Type B pancreatic cell (in vitro differentiated cells): ENCODE data around the gene PYM1. TPM values are rescaled to one million over a fixed set of nuclear protein-coding genes. Genes with fewer than 3 reads are reported as not detected.

Experiments
- DNase-seq: peaks from one replicate; pipeline ENCODE4 v3.0.0; 2021; ENCODE audit warnings: mixed read lengths; ENCODE audit not compliant: unreplicated experiment; ENCODE audit errors: extremely low spot score
- H3K27ac Mint-ChIP-seq: 2 replicates; pipeline ENCODE4 v1.8.0; 2021; ENCODE audit warnings: mild to moderate bottlenecking, mixed read lengths
- H3K27me3 Mint-ChIP-seq: 2 replicates; pipeline ENCODE4 v1.8.0; 2021; ENCODE audit warnings: mixed read lengths
- H3K36me3 Mint-ChIP-seq: 2 replicates; pipeline ENCODE4 v1.8.0; 2021; ENCODE audit warnings: mixed read lengths
- H3K4me1 Mint-ChIP-seq: one replicate; pipeline ENCODE4 v1.8.0; 2021; ENCODE audit warnings: mixed read lengths; ENCODE audit not compliant: unreplicated experiment
- H3K4me3 Mint-ChIP-seq: 2 replicates; pipeline ENCODE4 v1.8.0; 2021; ENCODE audit warnings: mild to moderate bottlenecking, mixed read lengths
- H3K9me3 Mint-ChIP-seq: 2 replicates; pipeline ENCODE4 v1.8.0; 2021; ENCODE audit warnings: mixed read lengths
- total RNA-seq: library from RNA; stranded (reverse); gene quantifications from 2 replicates; pipeline ENCODE4 v1.2.1, GENCODE V29; 2021; ENCODE audit warnings: low replicate concordance
- TF ChIP-seq, protein P1 (sequence below): fragments of 200-600 bp; sonication (generic); conservative IDR thresholded peaks from 2 replicates; pipeline ENCODE4 v1.5.0; 2021; ENCODE audit warnings: antibody characterized with exemption, mild to moderate bottlenecking

Gene PYM1
- total RNA-seq, 1 donor from 2014 or later: 28.0 TPM

DNA sequence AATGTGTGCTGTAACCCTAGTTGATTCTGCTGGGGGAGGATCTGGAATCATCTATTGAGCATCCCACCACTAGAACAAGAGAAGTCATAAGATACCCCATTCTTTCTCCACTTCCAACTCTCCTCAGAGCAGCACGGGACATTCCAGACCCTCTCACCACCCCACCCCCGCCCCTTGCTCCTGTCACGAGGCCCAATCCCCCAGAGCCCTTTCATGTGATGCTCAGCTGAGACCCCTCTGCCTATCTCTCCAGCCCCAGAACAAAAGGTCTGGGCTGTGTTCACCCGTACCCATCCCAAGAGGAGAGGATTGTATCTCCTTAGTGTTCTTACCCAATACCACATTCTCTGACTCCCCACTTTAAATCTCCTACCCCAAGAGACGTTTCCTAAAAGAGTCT, 37.5 kb upstream of the PYM1 start:
- Mint-ChIP-seq H3K4me3 (peak overlapping the region; percentile 96), H3K9me3 (no peaks in the 10 kb centered on the region), H3K36me3 (peaks cover 8% of the 10 kb centered on the region), H3K4me1 (peaks cover 23% of the 10 kb centered on the region), H3K27me3 (no peaks in the 10 kb centered on the region), H3K27ac (peak overlapping the region; percentile 94)
- DNase-seq: no peak
- TF ChIP-seq, protein P1, sequence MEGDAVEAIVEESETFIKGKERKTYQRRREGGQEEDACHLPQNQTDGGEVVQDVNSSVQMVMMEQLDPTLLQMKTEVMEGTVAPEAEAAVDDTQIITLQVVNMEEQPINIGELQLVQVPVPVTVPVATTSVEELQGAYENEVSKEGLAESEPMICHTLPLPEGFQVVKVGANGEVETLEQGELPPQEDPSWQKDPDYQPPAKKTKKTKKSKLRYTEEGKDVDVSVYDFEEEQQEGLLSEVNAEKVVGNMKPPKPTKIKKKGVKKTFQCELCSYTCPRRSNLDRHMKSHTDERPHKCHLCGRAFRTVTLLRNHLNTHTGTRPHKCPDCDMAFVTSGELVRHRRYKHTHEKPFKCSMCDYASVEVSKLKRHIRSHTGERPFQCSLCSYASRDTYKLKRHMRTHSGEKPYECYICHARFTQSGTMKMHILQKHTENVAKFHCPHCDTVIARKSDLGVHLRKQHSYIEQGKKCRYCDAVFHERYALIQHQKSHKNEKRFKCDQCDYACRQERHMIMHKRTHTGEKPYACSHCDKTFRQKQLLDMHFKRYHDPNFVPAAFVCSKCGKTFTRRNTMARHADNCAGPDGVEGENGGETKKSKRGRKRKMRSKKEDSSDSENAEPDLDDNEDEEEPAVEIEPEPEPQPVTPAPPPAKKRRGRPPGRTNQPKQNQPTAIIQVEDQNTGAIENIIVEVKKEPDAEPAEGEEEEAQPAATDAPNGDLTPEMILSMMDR: no peak

DNA sequence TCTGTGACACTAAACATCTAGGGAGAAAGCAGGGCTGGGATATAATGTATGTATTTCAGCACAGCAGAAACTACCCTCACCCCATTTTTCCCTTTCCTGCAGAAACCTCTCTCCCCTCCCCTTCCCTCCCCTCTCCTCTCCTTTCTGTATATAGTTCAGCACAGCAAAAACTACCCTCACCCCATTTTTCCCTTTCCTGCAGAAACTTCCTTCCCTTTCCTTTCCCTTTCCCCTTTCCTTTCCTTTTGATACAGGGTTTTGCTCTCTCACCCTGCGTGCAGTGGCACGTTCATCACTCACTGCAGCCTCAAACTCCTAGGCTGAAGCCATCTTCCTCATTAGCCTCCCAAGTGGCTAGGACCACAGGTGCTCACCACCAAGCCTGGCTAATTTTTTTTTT, 36.1 kb upstream of the PYM1 start:
- H3K9me3 Mint-ChIP-seq: no peaks in the 10 kb centered on the region
- DNase-seq: no peak
- TF ChIP-seq, protein P1: no peak
- peaks cover 8% of the 10 kb centered on the region for H3K36me3 Mint-ChIP-seq
- H3K27me3 Mint-ChIP-seq: no peaks in the 10 kb centered on the region
- H3K4me3 Mint-ChIP-seq: no peak overlapping the region
- H3K27ac Mint-ChIP-seq: no peak overlapping the region
- peaks cover 23% of the 10 kb centered on the region for H3K4me1 Mint-ChIP-seq

DNA sequence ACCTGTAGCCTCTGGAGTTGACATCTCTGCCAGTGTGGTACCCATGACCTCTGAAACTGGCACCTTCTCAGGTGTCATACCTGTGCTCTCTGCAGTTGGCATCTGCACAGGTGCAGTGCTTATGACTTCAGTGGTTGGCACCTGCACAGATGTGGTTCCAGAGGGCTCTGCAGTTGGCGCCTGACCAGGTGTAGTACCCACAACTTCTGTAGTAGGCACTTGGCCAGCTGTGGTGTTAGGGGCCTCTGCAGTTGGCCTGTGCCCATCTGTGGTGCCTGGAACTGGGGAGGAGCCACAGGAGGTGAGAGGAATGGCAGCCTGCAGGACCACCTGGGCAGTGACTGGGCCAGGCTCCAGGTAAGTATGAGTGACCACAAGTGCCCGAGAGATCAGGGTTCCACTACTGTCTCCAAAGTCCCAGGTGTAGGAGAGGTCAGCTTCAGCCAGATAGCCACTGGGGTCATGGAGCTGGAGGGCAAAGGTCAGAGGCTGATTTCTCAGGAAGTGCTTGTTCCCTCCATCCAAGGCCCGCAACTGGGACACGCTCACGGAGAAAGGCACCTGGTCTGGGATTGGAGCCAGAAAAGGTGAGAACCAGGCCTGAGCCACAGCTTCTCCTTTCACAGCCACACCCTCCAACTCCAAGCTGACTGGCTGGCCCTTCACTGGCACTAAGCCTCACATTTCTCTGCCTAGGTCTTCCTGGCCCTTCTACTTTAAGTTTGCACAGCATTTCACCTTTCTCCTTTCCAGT, 29.6 kb upstream of the PYM1 start:
- DNase-seq: no peak
- no peak overlapping the region for H3K27ac Mint-ChIP-seq
- H3K36me3 Mint-ChIP-seq: peaks cover 7% of the 10 kb centered on the region
- H3K4me3 Mint-ChIP-seq: no peak overlapping the region
- H3K27me3 Mint-ChIP-seq: no peaks in the 10 kb centered on the region
- H3K4me1 Mint-ChIP-seq: no peaks in the 10 kb centered on the region
- no peaks in the 10 kb centered on the region for H3K9me3 Mint-ChIP-seq
- TF ChIP-seq, protein P1: no peak

DNA sequence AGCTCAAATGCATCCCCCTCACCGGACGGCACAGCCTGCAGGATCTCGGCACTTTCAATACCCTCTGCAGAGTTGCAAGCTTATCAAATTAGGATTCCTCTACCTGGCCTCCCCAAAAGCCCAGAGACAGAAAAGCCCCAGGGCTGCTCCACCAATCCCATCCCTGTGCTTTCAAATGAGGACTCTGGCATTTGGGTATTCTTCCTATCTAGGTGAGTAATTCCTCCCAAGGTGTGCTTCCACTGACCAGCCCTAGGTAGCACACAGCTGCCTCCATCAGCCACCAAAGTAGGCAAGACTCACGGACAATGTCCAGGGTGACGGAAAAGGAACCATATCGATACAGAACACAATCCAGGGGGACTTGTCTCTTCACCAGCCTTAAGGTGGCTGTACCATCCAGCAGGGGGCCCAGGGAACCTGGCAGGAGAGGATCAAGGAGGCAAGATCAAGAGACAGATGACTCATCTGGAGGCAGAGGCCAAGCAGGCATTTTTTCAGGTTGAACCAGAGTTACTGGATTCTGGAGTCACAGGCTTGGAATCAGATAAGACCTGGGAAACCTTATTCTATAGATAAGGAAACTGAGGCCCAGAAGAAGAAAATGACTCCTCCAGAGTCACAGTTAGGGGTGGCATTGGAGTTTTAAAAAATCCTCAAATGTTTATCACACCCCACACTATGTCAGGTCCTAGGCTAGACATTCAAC, 28.3 kb upstream of the PYM1 start:
- Mint-ChIP-seq H3K9me3 (no peaks in the 10 kb centered on the region), H3K4me3 (peak overlapping the region; percentile 74), H3K4me1 (no peaks in the 10 kb centered on the region), H3K36me3 (peaks cover 9% of the 10 kb centered on the region), H3K27ac (peak overlapping the region; percentile 88), H3K27me3 (no peaks in the 10 kb centered on the region)
- TF ChIP-seq, protein P1: peak; percentile 51
- DNase-seq: no peak

DNA sequence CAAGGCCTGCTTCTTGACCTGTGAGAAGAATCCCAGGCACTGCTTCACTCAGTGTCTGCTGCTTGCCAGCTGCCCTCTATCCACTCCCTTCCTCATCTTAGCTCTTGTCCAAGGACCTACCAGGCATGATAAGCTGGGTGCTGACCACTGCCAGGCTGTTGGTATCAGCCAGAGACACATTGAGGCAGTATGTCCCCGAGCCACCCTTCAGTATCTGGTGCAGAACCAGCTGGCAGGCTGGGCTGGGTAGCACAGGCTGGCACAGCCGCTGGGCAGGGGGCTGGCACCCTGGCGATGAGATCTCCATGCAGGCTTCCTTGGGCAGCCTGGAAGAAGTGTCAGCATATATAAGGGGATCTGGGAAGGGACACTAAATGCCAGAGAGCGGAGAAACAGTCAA, 27.6 kb upstream of the PYM1 start:
- Mint-ChIP-seq H3K27ac (peak overlapping the region; percentile 8), H3K4me3 (no peak overlapping the region), H3K4me1 (no peaks in the 10 kb centered on the region), H3K27me3 (no peaks in the 10 kb centered on the region), H3K9me3 (no peaks in the 10 kb centered on the region), H3K36me3 (peaks cover 9% of the 10 kb centered on the region)
- TF ChIP-seq, protein P1: no peak
- DNase-seq: no peak
